LoVo (cell line): ENCODE measurements around the gene ZNF771.

Experiments used
- DNase-seq: peaks from one replicate; pipeline ENCODE4 v3.0.0-alpha.2; 2016; ENCODE audit warnings: low spot score

ZNF771 gene

GRCh38 chr16:30398661-30399434 lies 8.6 kb upstream of the ZNF771 start:
- DNase-seq: no peak

DNA sequence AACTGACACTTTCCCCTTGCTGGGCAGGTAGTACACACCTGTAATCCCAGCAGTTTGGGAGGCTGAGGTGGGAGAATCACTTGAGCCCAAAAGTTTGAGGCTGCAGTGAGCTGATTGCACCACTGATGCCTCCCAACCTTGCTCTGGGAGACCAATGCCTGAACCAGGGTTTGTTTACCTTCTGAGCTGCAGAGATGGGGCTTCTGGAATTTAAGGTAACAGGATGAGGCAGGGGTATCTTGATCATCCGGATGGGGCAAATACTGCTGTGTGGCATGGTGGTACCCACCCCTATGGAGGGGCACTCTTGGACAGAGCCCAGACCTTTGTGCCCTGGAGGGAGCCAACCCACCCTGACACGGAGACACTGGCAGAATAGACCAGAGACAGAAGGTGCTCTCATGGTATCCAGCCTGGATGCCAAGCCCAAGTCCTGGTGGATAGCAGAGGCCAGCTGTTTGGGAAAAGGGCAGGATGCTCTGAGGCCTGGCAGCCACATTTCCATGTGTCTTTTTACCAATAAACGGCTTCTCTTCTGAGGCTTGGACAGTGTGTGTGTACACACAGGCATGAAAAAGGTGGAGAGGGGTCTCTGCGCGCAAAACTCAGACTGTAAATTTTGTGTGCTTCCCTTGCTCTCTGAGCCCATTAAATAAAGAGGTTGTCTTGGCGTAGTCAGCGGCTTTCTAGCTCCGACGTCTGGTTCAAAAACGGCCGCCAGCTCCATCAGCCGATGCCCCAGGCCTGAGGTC lies 7.8 kb upstream of the ZNF771 start:
- DNase-seq: no peak

DNA sequence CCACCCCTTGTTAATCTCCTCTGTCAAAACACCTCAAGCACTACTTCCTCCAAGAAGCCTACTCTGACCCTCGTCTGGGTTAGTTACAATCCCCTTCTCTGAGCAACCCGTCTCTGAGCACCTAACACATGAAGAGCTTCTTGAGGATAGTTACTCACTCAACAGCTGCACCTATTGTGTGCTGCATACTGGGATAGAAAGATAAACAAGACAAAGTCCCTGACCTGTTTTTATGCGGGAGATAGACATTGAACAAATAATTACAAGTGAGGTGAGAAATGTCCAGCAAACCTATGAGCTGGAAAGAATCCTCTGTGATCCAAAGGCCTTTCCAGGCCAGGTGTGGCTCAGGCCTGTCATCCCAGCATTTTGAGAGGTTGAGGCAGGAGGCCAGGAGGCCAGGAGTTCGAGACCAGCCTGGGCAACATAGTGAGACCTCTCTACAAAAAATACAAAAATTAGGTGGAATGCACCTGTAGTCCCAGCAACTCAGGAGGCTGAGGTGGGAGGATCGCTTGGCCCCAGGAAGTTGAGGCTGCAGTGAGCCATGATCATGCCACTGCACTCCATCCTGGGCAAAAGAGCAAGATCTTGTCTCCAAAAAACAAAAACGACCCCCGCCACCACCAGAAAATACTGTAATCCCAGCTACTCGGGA lies 5.5 kb upstream of the ZNF771 start:
- no peak for DNase-seq

DNA sequence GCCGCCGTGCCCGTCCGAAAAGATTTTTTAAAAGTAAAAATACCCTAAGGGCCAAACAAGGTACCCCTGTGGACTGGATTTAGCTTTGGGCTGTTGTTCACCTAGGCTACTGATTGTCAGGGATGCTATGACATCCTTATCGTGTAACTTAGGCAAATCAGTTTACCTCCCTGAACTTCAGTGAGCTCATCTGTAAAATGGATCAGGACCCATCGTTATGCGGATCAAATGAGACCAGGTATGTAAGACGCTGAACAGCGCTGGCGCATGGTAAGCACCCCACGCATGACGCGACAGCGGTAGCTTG lies 658 bp upstream of the ZNF771 start:
- DNase-seq: no peak

DNA sequence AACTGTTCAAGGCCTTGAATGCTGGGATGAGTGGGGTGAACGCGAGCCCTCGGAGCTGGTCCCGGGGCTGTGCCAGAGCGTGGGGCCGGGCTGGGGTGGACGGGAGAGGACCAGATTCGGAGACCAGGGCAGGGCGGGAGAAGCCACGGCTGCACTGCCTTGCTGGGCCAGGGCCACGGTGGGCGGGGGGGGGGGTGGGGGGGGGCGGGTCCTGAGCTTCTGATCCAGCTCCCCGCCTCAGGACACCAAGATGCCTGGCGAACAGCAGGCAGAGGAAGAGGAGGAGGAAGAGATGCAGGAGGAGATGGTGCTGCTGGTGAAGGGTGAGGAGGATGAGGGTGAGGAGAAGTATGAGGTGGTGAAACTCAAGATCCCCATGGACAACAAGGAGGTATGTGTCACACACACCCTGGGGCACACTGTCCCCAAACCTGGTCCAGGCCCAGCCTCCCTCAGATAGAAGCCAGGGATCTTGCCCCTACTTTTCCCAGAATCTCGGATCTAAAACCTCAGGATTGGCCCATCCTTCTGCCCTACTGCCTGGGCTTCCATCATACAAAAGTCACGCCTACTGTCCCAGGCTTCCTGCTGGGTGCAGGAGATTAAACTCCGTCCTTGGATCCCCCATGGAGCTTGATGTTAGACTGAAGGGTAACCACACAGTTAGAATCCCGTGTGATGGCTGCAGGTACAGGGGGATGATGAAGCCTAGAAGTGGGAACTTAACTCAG lies 563 bp downstream of the ZNF771 start:
- DNase-seq: no peak

DNA sequence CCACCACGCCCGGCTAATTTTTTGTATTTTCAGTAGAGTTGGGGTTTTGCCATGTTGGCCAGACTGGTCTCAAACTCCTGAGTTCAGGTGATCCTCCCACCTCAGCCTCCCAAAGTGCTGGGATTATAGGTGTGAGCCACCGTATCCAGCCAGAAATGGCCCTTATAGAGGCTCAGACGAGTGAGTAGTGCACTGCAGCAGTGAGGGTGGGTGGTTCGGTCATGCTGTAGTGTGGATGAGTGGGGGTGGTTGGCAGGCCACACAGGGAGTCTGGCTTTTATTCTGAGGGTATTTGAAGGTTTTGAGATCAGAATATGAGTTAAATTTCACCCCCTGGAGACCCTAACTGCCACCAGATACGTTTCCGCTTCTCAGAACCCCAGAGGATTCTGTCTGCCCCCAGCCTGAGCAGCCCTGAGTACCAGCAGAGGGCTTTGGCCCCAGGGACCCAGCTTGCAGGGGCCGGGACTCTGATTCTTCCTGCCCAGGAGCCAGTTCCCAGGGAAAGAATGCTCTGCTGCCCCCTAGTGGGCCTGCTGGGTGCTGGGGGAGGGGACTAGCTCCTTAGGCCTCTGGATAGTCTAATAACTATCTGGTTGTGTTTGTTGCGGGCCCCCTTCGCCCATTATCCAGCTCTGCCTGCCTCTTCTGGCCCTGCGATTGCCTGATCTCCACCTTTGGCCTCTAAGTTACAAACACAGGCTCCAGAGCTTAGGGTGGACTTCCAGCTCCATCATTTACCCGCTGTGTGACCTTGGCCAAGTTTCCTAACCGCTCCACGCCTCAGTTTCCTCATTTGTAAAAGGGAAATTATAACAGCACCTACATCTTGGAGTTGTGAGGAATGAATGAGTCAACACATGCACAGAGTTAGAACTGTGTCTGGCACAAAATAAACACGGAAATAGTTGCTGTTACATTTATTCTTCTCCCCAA lies 2.0 kb downstream of the ZNF771 start:
- DNase-seq: peak; percentile 84

- DNase-seq: no peak
These were observed 5.9 kb downstream of the ZNF771 start for GRCh38 chr16:30413112-30413806.

DNA sequence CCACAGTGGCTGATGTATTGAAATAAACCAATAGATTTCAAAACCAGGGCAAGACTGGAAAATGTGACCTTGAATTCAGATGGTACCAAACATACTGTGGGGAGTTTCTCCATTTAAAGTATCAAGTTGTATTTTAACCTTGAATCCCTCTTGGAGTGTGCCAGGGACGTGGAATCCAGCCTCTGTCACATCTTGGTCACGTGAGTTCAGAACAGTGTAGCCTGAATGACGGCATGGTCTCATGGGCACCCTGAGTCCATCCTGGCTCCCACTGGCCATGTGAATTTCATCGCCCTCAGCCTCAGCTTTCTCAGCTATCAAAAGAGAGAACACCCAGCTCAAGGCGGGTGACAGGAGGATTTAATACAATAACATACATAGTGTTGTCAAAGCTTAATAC lies 6.8 kb downstream of the ZNF771 start:
- DNase-seq: no peak

DNA sequence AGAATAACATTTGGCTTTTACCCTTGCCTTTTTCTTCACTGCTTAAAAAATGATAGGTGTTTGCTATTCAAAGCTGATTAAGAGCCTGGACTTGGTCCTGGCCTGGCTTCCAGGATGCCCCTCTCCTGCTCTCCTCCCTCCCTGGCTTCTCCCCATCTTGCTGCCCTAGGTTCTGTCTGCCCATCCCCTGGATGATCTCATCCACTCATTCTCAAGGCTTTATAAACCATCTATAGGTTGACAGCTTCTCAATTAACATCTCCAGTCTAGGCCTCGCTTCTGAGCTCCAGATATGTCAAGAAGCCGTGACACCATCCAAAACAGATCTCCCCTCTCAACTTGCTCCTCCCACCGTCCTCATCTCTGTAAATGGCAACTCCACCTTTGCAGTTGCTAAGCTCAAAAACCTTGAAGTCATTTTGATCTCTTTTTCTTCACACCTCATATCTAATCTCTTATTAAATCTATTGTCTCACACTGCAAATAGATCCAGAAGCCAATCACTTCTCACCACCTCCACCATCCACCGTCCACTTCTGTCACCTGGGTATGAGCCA lies 8.7 kb downstream of the ZNF771 start:
- DNase-seq: no peak

DNA sequence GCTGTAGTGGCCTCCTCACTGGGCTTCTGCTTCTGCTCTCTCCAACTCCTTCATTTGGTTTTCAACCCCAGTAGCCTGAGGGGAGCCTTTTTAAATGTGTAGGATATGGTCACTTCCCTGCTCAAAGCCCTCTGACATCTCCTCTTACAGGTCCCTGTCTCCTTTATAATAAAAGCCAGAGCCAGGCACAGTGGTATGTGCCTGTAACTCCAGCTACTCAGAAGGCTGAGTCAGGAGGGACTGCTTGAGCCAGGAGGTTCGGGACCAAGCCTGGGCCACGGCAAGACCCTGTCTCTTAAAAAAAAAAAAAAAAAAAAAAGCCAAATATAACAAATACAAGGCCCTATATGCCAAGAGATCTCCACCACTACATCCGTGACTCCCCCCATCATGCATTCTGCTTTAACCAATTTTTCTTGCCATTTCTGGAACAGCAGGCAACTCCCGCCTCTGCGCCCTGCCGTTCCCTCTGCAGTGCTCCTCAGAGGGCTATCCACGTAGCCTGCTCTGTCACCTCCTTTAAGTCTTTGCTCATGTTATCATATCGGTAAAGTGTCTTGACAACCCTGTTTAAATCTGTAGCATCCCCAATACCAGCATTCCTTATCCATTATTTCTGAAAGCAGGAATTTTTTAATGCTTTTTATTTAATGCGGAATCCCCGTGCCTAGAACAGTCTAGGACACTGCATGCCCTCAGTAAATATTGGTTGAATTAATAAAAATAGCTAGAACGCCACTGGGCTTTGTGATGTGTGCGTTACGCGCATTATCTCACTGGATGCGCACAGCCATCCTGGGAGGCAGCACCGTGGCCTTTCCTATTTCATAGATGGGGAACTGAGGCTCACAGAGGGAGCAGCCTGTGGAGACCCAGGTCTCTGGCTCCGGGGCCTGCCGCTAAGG lies 9.5 kb downstream of the ZNF771 start:
- no peak for DNase-seq

- peak; percentile 94 for DNase-seq
These were observed 10.3 kb downstream of the ZNF771 start for GRCh38 chr16:30417529-30418349.

- peak; percentile 26 for DNase-seq
These were observed 11.2 kb downstream of the ZNF771 start for GRCh38 chr16:30418350-30419181.

DNA sequence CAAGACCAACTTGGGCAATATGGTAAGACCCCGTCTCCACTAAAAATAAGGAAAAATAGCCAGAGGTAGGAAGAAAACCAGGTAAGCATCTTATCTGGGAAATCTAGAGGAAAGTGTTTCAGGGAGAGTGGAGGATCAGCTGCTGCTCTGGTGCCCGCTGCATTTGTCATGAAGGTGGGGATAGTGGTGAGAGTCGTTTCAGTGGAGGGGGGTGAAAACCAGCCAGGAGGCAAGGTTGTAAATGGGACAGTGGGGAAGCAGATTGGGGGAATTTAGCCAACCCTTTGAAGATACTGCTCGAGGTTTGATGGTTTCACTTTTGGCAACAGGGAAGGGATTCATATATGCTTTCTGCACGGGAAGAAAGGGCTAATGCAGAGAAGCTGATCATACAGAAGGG lies 13.6 kb downstream of the ZNF771 start:
- no peak for DNase-seq

- DNase-seq: no peak
These were observed 20.6 kb downstream of the ZNF771 start for GRCh38 chr16:30428055-30428454.

GRCh38 chr16:30429418-30429677 lies 21.9 kb downstream of the ZNF771 start:
- peak; percentile 45 for DNase-seq

- peak; percentile 100 for DNase-seq
These were observed 22.4 kb downstream of the ZNF771 start, which contains the start of gene DCTPP1 for GRCh38 chr16:30429678-30430427. Gene DCTPP1 (minus strand): TSS chr16:30430030. CDS start chr16:30429980, 50 bp downstream.

DNA sequence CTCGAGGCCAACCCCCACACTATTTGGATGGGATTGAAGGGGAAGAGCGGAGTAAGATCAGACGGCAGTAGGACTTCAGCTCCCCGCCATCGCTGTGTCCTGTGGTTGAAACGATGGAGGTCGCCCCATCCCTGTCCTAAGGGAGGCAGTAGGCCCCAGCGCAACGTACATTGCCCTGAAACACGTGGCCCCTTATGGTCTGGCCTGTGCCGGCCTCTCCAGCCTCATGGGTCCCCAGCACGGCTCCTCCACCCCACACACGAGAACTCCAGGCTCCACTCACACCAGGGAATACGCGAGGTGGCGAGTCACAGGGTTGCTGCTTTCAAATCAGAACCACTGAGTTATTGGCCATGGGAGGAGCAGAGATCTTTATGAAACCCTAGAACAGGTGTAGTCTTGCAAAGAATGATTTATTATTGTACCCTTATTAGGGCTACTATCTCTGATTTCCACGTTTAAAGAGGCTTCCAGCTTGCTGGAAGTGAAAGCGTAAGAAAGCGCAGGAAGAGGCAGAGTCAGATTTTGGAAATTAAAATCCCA lies 23.1 kb downstream of the ZNF771 start:
- DNase-seq: no peak
